HepG2 (cell line): ENCODE measurements around the gene FBXL7. TPM values are rescaled to one million over a fixed set of nuclear protein-coding genes. Genes with fewer than 3 reads are reported as not detected.

Experiments
- ATAC-seq: fragments of 200-7000 bp; cut with Tn5 transposase; 3 replicates; pipeline ENCODE4 v1.9.1; 2020; ENCODE audit warnings: mild to moderate bottlenecking, moderate library complexity
- BruUV-seq: library from RNA; stranded (reverse); fragments of 400-500 nt; replicated peaks from 2 replicates; lab custom pipeline; 2021; lab: Mats Ljungman, UMichigan
- CTCF ChIA-PET: fragments of 300-600 bp; formaldehyde crosslinking; extraction: SDS; loops from one replicate; lab custom pipeline; 2021; ENCODE audit warnings: low total read pairs, inconsistent platforms, low intra/inter-chr PET ratio; lab: Yijun Ruan, JAX
- POLR2A ChIA-PET: fragments of 350-600 bp; sonication (Branson Sonifier 250); formaldehyde crosslinking; loops from one replicate; lab custom pipeline; 2020; ENCODE audit warnings: antibody characterized with exemption, inconsistent platforms; lab: Yijun Ruan, JAX
- DNase-seq: peaks from one replicate; pipeline ENCODE4 v3.0.0-alpha.2; 2015; ENCODE audit warnings: low spot score
- FAIRE-seq: peaks from 3 replicates; lab custom pipeline; 2011; peaks lifted over from hg19 to GRCh38; lab: Jason Lieb, UNC
- H2AFZ ChIP-seq: one replicate; pipeline ENCODE4 v1.6.1; 2011; ENCODE audit warnings: low read length, inconsistent platforms
- H3K27ac ChIP-seq: fragments of 300-600 bp; 3 replicates; pipeline ENCODE4 v1.8.0; 2011; ENCODE audit warnings: mixed run types, mild to moderate bottlenecking, mixed read lengths, low read length, inconsistent platforms; ENCODE audit not compliant: insufficient read depth; ENCODE audit errors: extremely low read length
- H3K27me3 ChIP-seq, 2 experiments: fragments of 200-600 bp in 1 of 2; 2 replicates in 1 of 2; 3 replicates in 1 of 2; pipeline versions ENCODE4 v1.6.0 to v1.8.0; 2011; ENCODE audit warnings: low read length in 2 of 2, mild to moderate bottlenecking in 2 of 2, moderate library complexity in 2 of 2, inconsistent platforms in 1 of 2; ENCODE audit not compliant: insufficient read depth in 2 of 2, control insufficient read depth in 1 of 2
- H3K36me3 ChIP-seq, 2 experiments: fragments of 200-600 bp in 1 of 2; replicated peaks in 1 of 2; 2 replicates in 1 of 2; 3 replicates in 1 of 2; pipeline versions ENCODE4 v1.5.1 to v1.8.0; 2011; ENCODE audit warnings: low read length in 2 of 2, inconsistent platforms in 1 of 2; ENCODE audit not compliant: insufficient read depth in 2 of 2, control insufficient read depth in 1 of 2
- H3K4me1 ChIP-seq: 2 replicates; pipeline ENCODE4 v1.5.1; 2012; ENCODE audit warnings: low read length, inconsistent platforms; ENCODE audit not compliant: insufficient read depth
- H3K4me2 ChIP-seq: 2 replicates; pipeline ENCODE4 v1.6.0; 2011; ENCODE audit warnings: low read depth, low read length, inconsistent platforms
- H3K4me3 ChIP-seq, 3 experiments: fragments of 200-600 bp in 1 of 3; sonication (generic), shearing (Covaris generic) in 1 of 3; replicated peaks in 1 of 3; 2 replicates each; pipeline ENCODE4 v1.5.1; 2011 to 2016; ENCODE audit warnings: low read length in 3 of 3, inconsistent platforms in 2 of 3, low read depth in 2 of 3, mild to moderate bottlenecking in 2 of 3, control low read depth in 1 of 3, mixed read lengths in 1 of 3; ENCODE audit not compliant: insufficient read depth in 1 of 3
- H3K79me2 ChIP-seq: one replicate; pipeline ENCODE4 v1.6.1; 2011; ENCODE audit warnings: low read length, inconsistent platforms; ENCODE audit not compliant: insufficient read depth
- H3K9ac ChIP-seq: 2 replicates; pipeline ENCODE4 v1.6.0; 2011; ENCODE audit warnings: mild to moderate bottlenecking, low read depth, low read length, inconsistent platforms; ENCODE audit not compliant: insufficient read depth
- H3K9me3 ChIP-seq: 2 replicates; pipeline ENCODE4 v1.5.1; 2012; ENCODE audit warnings: mild to moderate bottlenecking, low read length
- H4K20me1 ChIP-seq: 2 replicates; pipeline ENCODE4 v1.6.0; 2011; ENCODE audit warnings: inconsistent platforms, mild to moderate bottlenecking, low read length, moderate library complexity; ENCODE audit not compliant: insufficient read depth
- CCAR2 ChIP-seq: fragments of 200-400 bp; formaldehyde crosslinking; optimal IDR thresholded peaks from 2 replicates; pipeline ENCODE3; 2018; ENCODE audit warnings: low read depth, mild to moderate bottlenecking, low read length, moderate library complexity
- ELK4 ChIP-seq: sonication (generic); formaldehyde crosslinking; IDR thresholded peaks from 2 replicates; pipeline ENCODE4 v1.9.0; 2021; ENCODE audit warnings: missing genetic modification reagents, borderline replicate concordance
- JUNB ChIP-seq: sonication (generic); formaldehyde crosslinking; IDR thresholded peaks from 2 replicates; pipeline ENCODE4 v1.8.0; 2022; ENCODE audit warnings: missing genetic modification reagents, mild to moderate bottlenecking, borderline replicate concordance
- MAFK ChIP-seq, 2 experiments: IDR thresholded peaks in 1 of 2; conservative IDR thresholded peaks in 1 of 2; 2 replicates each; pipeline ENCODE4 v1.6.1; 2011; ENCODE audit warnings: improper control_type of control experiment in 2 of 2, low read length in 2 of 2
- MZF1 ChIP-seq: sonication (generic); formaldehyde crosslinking; IDR thresholded peaks from 2 replicates; pipeline ENCODE4 v1.8.1; 2023; ENCODE audit warnings: mild to moderate bottlenecking, missing genetic modification reagents, borderline replicate concordance
- NR0B2 ChIP-seq: sonication (generic); formaldehyde crosslinking; IDR thresholded peaks from 2 replicates; pipeline ENCODE4 v1.4.0; 2020; ENCODE audit warnings: mild to moderate bottlenecking, missing genetic modification reagents
- PHF8 ChIP-seq: sonication (generic); formaldehyde crosslinking; IDR thresholded peaks from 2 replicates; pipeline ENCODE4 v1.5.0; 2020; ENCODE audit warnings: missing genetic modification reagents
- SIN3A ChIP-seq: IDR thresholded peaks from 2 replicates; pipeline ENCODE4 v1.6.1; 2011; ENCODE audit warnings: low read depth, mild to moderate bottlenecking, control low read depth, low read length, borderline replicate concordance
- SRF ChIP-seq: IDR thresholded peaks from 2 replicates; pipeline ENCODE4 v1.6.1; 2011; ENCODE audit warnings: mild to moderate bottlenecking, low read depth, low read length, moderate library complexity
- TEAD2 ChIP-seq: sonication (generic); formaldehyde crosslinking; IDR thresholded peaks from 2 replicates; pipeline ENCODE4 v1.9.0; 2021; ENCODE audit warnings: missing genetic modification reagents
- TERF1 ChIP-seq: sonication (generic); formaldehyde crosslinking; IDR thresholded peaks from 2 replicates; pipeline ENCODE4 v1.8.0; 2022; ENCODE audit warnings: mild to moderate bottlenecking, missing genetic modification reagents, moderate library complexity
- TFDP1 ChIP-seq: IDR thresholded peaks from 2 replicates; pipeline ENCODE4 v1.6.1; 2016; ENCODE audit warnings: missing compliant biosample characterization, missing genetic modification reagents, borderline replicate concordance
- ZEB1 ChIP-seq: IDR thresholded peaks from 2 replicates; pipeline ENCODE4 v1.6.1; 2012; ENCODE audit warnings: mild to moderate bottlenecking, low read depth, inconsistent platforms; ENCODE audit not compliant: insufficient replicate concordance
- ZNF17 ChIP-seq: sonication (generic); formaldehyde crosslinking; IDR thresholded peaks from 2 replicates; pipeline ENCODE4 v1.5.0; 2020; ENCODE audit warnings: mild to moderate bottlenecking, missing genetic modification reagents
- ZNF503 ChIP-seq: sonication (generic); formaldehyde crosslinking; IDR thresholded peaks from 2 replicates; pipeline ENCODE4 v1.4.0; 2020; ENCODE audit warnings: missing genetic modification reagents
- ZNF543 ChIP-seq: sonication (generic); formaldehyde crosslinking; IDR thresholded peaks from 2 replicates; pipeline ENCODE4 v1.4.0; 2020; ENCODE audit warnings: mild to moderate bottlenecking, missing genetic modification reagents
- ZNF598 ChIP-seq: sonication (generic); formaldehyde crosslinking; IDR thresholded peaks from 2 replicates; pipeline ENCODE4 v1.5.1; 2020; ENCODE audit warnings: mild to moderate bottlenecking, missing genetic modification reagents, borderline replicate concordance
- ZNF773 ChIP-seq: sonication (generic); formaldehyde crosslinking; IDR thresholded peaks from 2 replicates; pipeline ENCODE4 v1.4.0; 2020; ENCODE audit warnings: missing genetic modification reagents, borderline replicate concordance
- ZNF879 ChIP-seq: sonication (generic); formaldehyde crosslinking; IDR thresholded peaks from 2 replicates; pipeline ENCODE4 v1.8.1; 2023; ENCODE audit warnings: missing genetic modification reagents
- WGBS: methylation state at CpG from one replicate; pipeline ENCODE4 v1.1.6; 2017; ENCODE audit warnings: low lambda C conversion rate; 5-methylcytosine and 5-hydroxymethylcytosine counted together
- in situ Hi-C: cut with HindIII; loops from 2 replicates; pipeline ENCODE4 v1.10.0; 2017; ENCODE audit warnings: low pct_unique_long_range_greater_than_20kb; ENCODE audit not compliant: extremely low pct_ligation_motif_present
- intact Hi-C: fragments of 100-400 bp; cut with micrococcal nuclease; formaldehyde crosslinking; loops from one replicate; pipeline ENCODE4 v1.10.0; 2022; ENCODE audit not compliant: unreplicated experiment
- polyA plus RNA-seq, 8 experiments: library from polyadenylated mRNA; depleted of rRNA in 3 of 8; stranded (reverse) in 7 of 8; unstranded in 1 of 8; fragments of >200 nt; fragmentation: Illumina TruSeq in 4 of 8; extraction: Trizol in 4 of 8; gene quantifications; 2 replicates each; pipeline versions ENCODE4 v1.2.1 to v1.2.3, GENCODE V29; 2011 to 2016; ENCODE audit warnings: low read depth in 4 of 8, missing spikeins in 1 of 8, mixed read lengths in 1 of 8; ENCODE audit not compliant: insufficient read depth in 1 of 8
- total RNA-seq, 5 experiments: library from RNA; depleted of rRNA; stranded (reverse); fragments of >200 nt; fragmentation: Illumina TruSeq; extraction: Trizol; gene quantifications; 2 replicates each; pipeline ENCODE4 v1.2.3, GENCODE V29; 2016; ENCODE audit warnings: low read depth in 1 of 5

The FBXL7 gene
- total and polyA plus RNA-seq, 2 of the 13 experiments (the other 11 are each of a cell fraction or from before 2014, with no cell fraction given), result 0.07 TPM; not detected in 1

- TF ChIP-seq TERF1 (CRISPR knock-in tag) (no peak), PHF8 (CRISPR knock-in tag) (no peak), ELK4 (CRISPR knock-in tag) (no peak), SRF (no peak), ZNF879 (no peak)
Measured at GRCh38 chr5:15889001-15889400, 389.0 kb downstream of the FBXL7 start (continued).

GRCh38 chr5:15893866-15894265 is 393.9 kb downstream of the FBXL7 start:
- intact Hi-C loops, result no loop called here
- 61% methylated on average over 11 of the region's 11 CpGs for WGBS
- FAIRE-seq, result no peak

More at GRCh38 chr5:15893866-15894265, 393.9 kb downstream of the FBXL7 start:
- Histone ChIP-seq H3K4me2 (no peak overlapping the region), H3K27ac (no peak overlapping the region), H3K9me3 (no peaks in the 10 kb centered on the region; the same call in 1 of the 2 replicates), H3K79me2 (no peaks in the 10 kb centered on the region), H2AFZ (no peak overlapping the region)
- no peak for DNase-seq
- no peak for TF ChIP-seq ZNF543
- no peak for TF ChIP-seq JUNB
- TF ChIP-seq MAFK (conservative IDR thresholded peaks at IDR 0.05 in 1 of 2, IDR thresholded peaks at IDR 0.05 in 1 of 2; ENCODE audit: low read length in 2 of 2), result no peak
- TF ChIP-seq ZNF17 (CRISPR knock-in tag), result no peak
- no peak for TF ChIP-seq ZNF503
- no peak for TF ChIP-seq ZEB1
- no peak for TF ChIP-seq ZNF773
- no peak for TF ChIP-seq CCAR2
- TF ChIP-seq TFDP1 (CRISPR knock-in tag), result no peak
- TF ChIP-seq NR0B2, result no peak
- no peak for TF ChIP-seq ZNF598 (CRISPR knock-in tag)
- TF ChIP-seq TEAD2 (CRISPR knock-in tag), result no peak
- no peak for TF ChIP-seq SIN3A
- TF ChIP-seq MZF1 (CRISPR knock-in tag), result no peak
- TF ChIP-seq, all 625 proteins: peak for 0
- in situ Hi-C loops, result no loop called here
- ChIA-PET CTCF (no interaction called here), POLR2A (no interaction called here)
- no peak for ATAC-seq
- no peak overlapping the region for H3K4me3 ChIP-seq
- no peaks in the 10 kb centered on the region for H3K36me3 ChIP-seq
- no TSS peak for BruUV-seq
- H3K4me1 ChIP-seq, result no peaks in the 10 kb centered on the region
- H3K9ac ChIP-seq, result no peak overlapping the region
- H4K20me1 ChIP-seq, result no peaks in the 10 kb centered on the region
- H3K27me3 ChIP-seq, result no peaks in the 10 kb centered on the region
